GM23248 (cell line): ENCODE measurements around the gene GSX1. TPM values are rescaled to one million over a fixed set of nuclear protein-coding genes. Genes with fewer than 3 reads are reported as not detected.

Source experiments
- DNase-seq: peaks from one replicate; pipeline ENCODE4 v3.0.0-alpha.2; 2015
- H2AFZ ChIP-seq: fragments of 200-600 bp; sonication (generic); 2 replicates; pipeline ENCODE4 v1.6.1; 2016; ENCODE audit warnings: antibody characterized with exemption
- H3F3A ChIP-seq: fragments of 200-600 bp; sonication (generic); 2 replicates; pipeline ENCODE4 v1.6.1; 2016; ENCODE audit warnings: mild to moderate bottlenecking, antibody characterized with exemption, mixed run types; ENCODE audit not compliant: insufficient read depth
- H3K27ac ChIP-seq: fragments of 200-600 bp; sonication (generic); 2 replicates; pipeline ENCODE4 v1.5.1; 2016; ENCODE audit warnings: mild to moderate bottlenecking
- H3K27me3 ChIP-seq: fragments of 200-600 bp; sonication (generic); replicated peaks from 2 replicates; pipeline ENCODE4 v1.6.1; 2016; ENCODE audit warnings: mild to moderate bottlenecking; ENCODE audit not compliant: insufficient read depth
- H3K36me3 ChIP-seq: fragments of 200-600 bp; sonication (generic); 2 replicates; pipeline ENCODE4 v1.6.1; 2016; ENCODE audit warnings: low read depth, mild to moderate bottlenecking
- H3K4me1 ChIP-seq: fragments of 200-600 bp; sonication (generic); 2 replicates; pipeline ENCODE4 v1.6.1; 2016; ENCODE audit warnings: mild to moderate bottlenecking; ENCODE audit not compliant: insufficient read depth
- H3K4me2 ChIP-seq: fragments of 200-600 bp; sonication (generic); one replicate; pipeline ENCODE4 v1.6.1; 2016; ENCODE audit warnings: mild to moderate bottlenecking; ENCODE audit not compliant: unreplicated experiment
- H3K4me3 ChIP-seq: fragments of 200-600 bp; sonication (generic); 2 replicates; pipeline ENCODE4 v1.5.1; 2016; ENCODE audit warnings: mild to moderate bottlenecking
- H3K79me2 ChIP-seq: fragments of 200-600 bp; sonication (generic); 2 replicates; pipeline ENCODE4 v1.6.1; 2016; ENCODE audit warnings: mild to moderate bottlenecking; ENCODE audit not compliant: insufficient read depth
- H3K9ac ChIP-seq: fragments of 200-600 bp; sonication (generic); 2 replicates; pipeline ENCODE4 v1.6.1; 2016; ENCODE audit warnings: mild to moderate bottlenecking
- H3K9me2 ChIP-seq: fragments of 200-600 bp; sonication (generic); 2 replicates; pipeline ENCODE4 v1.6.1; 2016; ENCODE audit warnings: mixed run types, mild to moderate bottlenecking, moderate library complexity; ENCODE audit not compliant: insufficient read depth
- H3K9me3 ChIP-seq: fragments of 200-600 bp; sonication (generic); one replicate; pipeline ENCODE4 v1.6.1; 2017; ENCODE audit warnings: low read depth
- H4K20me1 ChIP-seq: fragments of 200-600 bp; sonication (generic); 2 replicates; pipeline ENCODE4 v1.6.0; 2016; ENCODE audit not compliant: insufficient read depth
- EZH2 ChIP-seq: fragments of 200-600 bp; sonication (generic); IDR thresholded peaks from 2 replicates; pipeline ENCODE4 v1.6.1; 2018; ENCODE audit warnings: antibody characterized with exemption, mild to moderate bottlenecking; ENCODE audit not compliant: insufficient read depth, poor library complexity, severe bottlenecking
- EZH2phosphoT487 ChIP-seq: fragments of 200-600 bp; sonication (generic); IDR thresholded peaks from 2 replicates; pipeline ENCODE4 v1.6.1; 2018; ENCODE audit warnings: antibody characterized with exemption, moderate library complexity, mild to moderate bottlenecking, low read depth; ENCODE audit not compliant: insufficient read depth
- WGBS, 2 experiments: methylation state at CpG; one replicate each; pipeline ENCODE4 v1.1.6; 2015 to 2017; ENCODE audit warnings: low lambda C conversion rate in 2 of 2, low coverage in 1 of 2; ENCODE audit errors: missing lambda C conversion rate in 2 of 2; 5-methylcytosine and 5-hydroxymethylcytosine counted together
- in situ Hi-C: fragments of 300-500 bp; cut with MboI; formaldehyde crosslinking; loops from 2 replicates; pipeline ENCODE4 v1.15.0; 2020
- polyA plus RNA-seq: library from polyadenylated mRNA; unstranded; fragments of >200 nt; fragmentation: Nextera tagmentation; extraction: Ambion mirVana; gene quantifications from 2 replicates; pipeline ENCODE4 v1.2.1, GENCODE V29; 2016
- total RNA-seq: library from RNA; depleted of rRNA; stranded (reverse); fragments of >200 nt; shearing (Covaris generic); gene quantifications from 2 replicates; pipeline ENCODE4 v1.2.3, GENCODE V29; 2014

Gene GSX1
- total and polyA plus RNA-seq, 2 experiments from 2014 or later: not detected

- no peak overlapping the region for H3K27ac ChIP-seq
- in situ Hi-C loops: no loop called here
- 2% methylated on average over 44 of the region's 44 CpGs for WGBS, 2 experiments
Measured at GRCh38 chr13:27794921-27795717, 2.8 kb downstream of the GSX1 start.

GRCh38 chr13:27795718-27796019, 3.4 kb downstream of the GSX1 start:
- Histone ChIP-seq H3K27me3 (peaks cover 77% of the 10 kb centered on the region), H3K36me3 (no peaks in the 10 kb centered on the region)

More at GRCh38 chr13:27794921-27795717, 2.8 kb downstream of the GSX1 start:
- peaks cover 82% of the 10 kb centered on the region for H3K27me3 ChIP-seq
- no peaks in the 10 kb centered on the region for H3K4me1 ChIP-seq
- H3F3A ChIP-seq: no peaks in the 10 kb centered on the region
- H3K4me2 ChIP-seq: no peak overlapping the region
- H3K36me3 ChIP-seq: no peaks in the 10 kb centered on the region
- no peak for DNase-seq
- H3K9me2 ChIP-seq: no peaks in the 10 kb centered on the region
- no peaks in the 10 kb centered on the region for H3K9me3 ChIP-seq
- H3K4me3 ChIP-seq: no peak overlapping the region
- H2AFZ ChIP-seq: no peak overlapping the region
- H3K9ac ChIP-seq: no peak overlapping the region
- no peaks in the 10 kb centered on the region for H4K20me1 ChIP-seq
- no peak for TF ChIP-seq EZH2
- no peak for TF ChIP-seq EZH2phosphoT487
- no peaks in the 10 kb centered on the region for H3K79me2 ChIP-seq

GRCh38 chr13:27796544-27797227, 4.4 kb downstream of the GSX1 start:
- H3K4me3 ChIP-seq: no peak overlapping the region
- H3K27me3 ChIP-seq: peaks cover 67% of the 10 kb centered on the region
- H3K9me2 ChIP-seq: no peaks in the 10 kb centered on the region
- TF ChIP-seq EZH2phosphoT487: 0 out of 2 replicates have a peak, but pooled peaks have one; percentile 3
- no peak for TF ChIP-seq EZH2
- H3K36me3 ChIP-seq: no peaks in the 10 kb centered on the region
- H3K79me2 ChIP-seq: no peaks in the 10 kb centered on the region
- no peaks in the 10 kb centered on the region for H3K4me1 ChIP-seq
- no peak overlapping the region for H3K4me2 ChIP-seq
- DNase-seq: no peak
- H3K9ac ChIP-seq: no peak overlapping the region
- WGBS, 2 experiments: 1 to 3% methylated on average over 24 of the region's 24 CpGs
- H3K27ac ChIP-seq: no peak overlapping the region
- in situ Hi-C loops: no loop called here
- no peak overlapping the region for H2AFZ ChIP-seq
- H4K20me1 ChIP-seq: no peaks in the 10 kb centered on the region
- no peaks in the 10 kb centered on the region for H3K9me3 ChIP-seq
- no peaks in the 10 kb centered on the region for H3F3A ChIP-seq

More at GRCh38 chr13:27795718-27796019, 3.4 kb downstream of the GSX1 start:
- Histone ChIP-seq H3K79me2 (no peaks in the 10 kb centered on the region), H3K27ac (no peak overlapping the region), H3K9ac (no peak overlapping the region), H3K4me3 (no peak overlapping the region), H3F3A (no peaks in the 10 kb centered on the region), H3K9me2 (no peaks in the 10 kb centered on the region), H3K9me3 (no peaks in the 10 kb centered on the region), H4K20me1 (no peaks in the 10 kb centered on the region), H2AFZ (no peak overlapping the region), H3K4me1 (no peaks in the 10 kb centered on the region), H3K4me2 (no peak overlapping the region)
- 0 to 1% methylated on average over 6 of the region's 6 CpGs for WGBS, 2 experiments
- no peak for DNase-seq
- in situ Hi-C loops: no loop called here
- TF ChIP-seq EZH2 (no peak), EZH2phosphoT487 (no peak)

- Histone ChIP-seq H4K20me1 (no peaks in the 10 kb centered on the region), H3K9ac (no peak overlapping the region), H3K27ac (no peak overlapping the region), H2AFZ (no peak overlapping the region), H3K9me3 (no peaks in the 10 kb centered on the region), H3K27me3 (peaks cover 61% of the 10 kb centered on the region), H3K4me3 (no peak overlapping the region), H3K4me1 (no peaks in the 10 kb centered on the region), H3F3A (no peaks in the 10 kb centered on the region), H3K4me2 (no peak overlapping the region), H3K9me2 (no peaks in the 10 kb centered on the region), H3K36me3 (no peaks in the 10 kb centered on the region), H3K79me2 (no peaks in the 10 kb centered on the region)
- TF ChIP-seq EZH2phosphoT487: no peak
- no peak for TF ChIP-seq EZH2
- peak; percentile 49 for DNase-seq
- in situ Hi-C loops: no loop called here
- WGBS, 2 experiments: 2 to 4% methylated on average over 23 to 24 of the region's 24 CpGs
Measured at GRCh38 chr13:27797228-27797624, 4.9 kb downstream of the GSX1 start.
